ENCODE results near the gene IPO9. TPM values are rescaled to one million over a fixed set of nuclear protein-coding genes. Genes with fewer than 3 reads are reported as not detected.

The IPO9 gene
- total RNA-seq, 1 donor from 2014 or later: 9.3 TPM

- intact Hi-C loops (cut with DNase I): no loop called here
- H3K27ac ChIP-seq: peak overlapping the region in 1 of 2 donors; percentile 22
- H3K4me1 ChIP-seq: no peaks in the 10 kb centered on the region
- H3K27me3 ChIP-seq: no peaks in the 10 kb centered on the region
- no peak for DNase-seq (ENCODE audit: low spot score in 2 of 2)
- no peak for TF ChIP-seq CTCF (IDR thresholded peaks at IDR 0.05)
- H3K4me3 ChIP-seq: no peak overlapping the region
- H3K9me3 ChIP-seq: no peaks in the 10 kb centered on the region
- peaks cover 71 to 81% of the 10 kb centered on the region in 2 donors for H3K36me3 ChIP-seq
Measured at GRCh38 chr1:201820413-201820812, 8.5 kb upstream of the IPO9 start.

- Histone ChIP-seq H3K36me3 (peaks cover 31 to 34% of the 10 kb centered on the region in 2 donors), H3K4me3 (no peak overlapping the region), H3K4me1 (peaks cover 3 to 11% of the 10 kb centered on the region in 2 donors), H3K9me3 (no peaks in the 10 kb centered on the region), H3K27ac (peak overlapping the region in 1 of 2 donors; percentile 58), H3K27me3 (no peaks in the 10 kb centered on the region)
- TF ChIP-seq CTCF (IDR thresholded peaks at IDR 0.05): no peak
- intact Hi-C loops (cut with DNase I): no loop called here
- DNase-seq (ENCODE audit: low spot score in 2 of 2): no peak
Measured at GRCh38 chr1:201825245-201825644, 3.7 kb upstream of the IPO9 start.

- H3K9me3 ChIP-seq: no peaks in the 10 kb centered on the region
- TF ChIP-seq CTCF (IDR thresholded peaks at IDR 0.05): no peak
- H3K27ac ChIP-seq: peak overlapping the region in 1 of 2 donors; percentile 56
- peaks cover 3 to 20% of the 10 kb centered on the region in 2 donors for H3K4me1 ChIP-seq
- H3K36me3 ChIP-seq: peaks cover 15 to 19% of the 10 kb centered on the region in 2 donors
- no peak for DNase-seq (ENCODE audit: low spot score in 2 of 2)
- H3K4me3 ChIP-seq: no peak overlapping the region
- no peaks in the 10 kb centered on the region for H3K27me3 ChIP-seq
- intact Hi-C loops (cut with DNase I): no loop called here
Measured at GRCh38 chr1:201826830-201827229, 2.1 kb upstream of the IPO9 start.

GRCh38 chr1:201827321-201828216 lies 1.4 kb upstream of the IPO9 start:
- Histone ChIP-seq H3K36me3 (peaks cover 8 to 11% of the 10 kb centered on the region in 2 donors), H3K27ac (peak overlapping the region in 1 of 2 donors; percentile 56), H3K4me1 (peaks cover 3 to 24% of the 10 kb centered on the region in 2 donors), H3K27me3 (no peaks in the 10 kb centered on the region), H3K9me3 (no peaks in the 10 kb centered on the region), H3K4me3 (no peak overlapping the region)
- DNase-seq (ENCODE audit: low spot score in 2 of 2): no peak
- no peak for TF ChIP-seq CTCF (IDR thresholded peaks at IDR 0.05)
- intact Hi-C loops (cut with DNase I): loop anchor here (2.0 kb wide), 1 partner anchor 61 kb away; the partner anchor contains the start of gene SHISA4

GRCh38 chr1:201828217-201828819 lies 639 bp upstream of the IPO9 start:
- no peaks in the 10 kb centered on the region for H3K9me3 ChIP-seq
- H3K27me3 ChIP-seq: no peaks in the 10 kb centered on the region
- H3K4me3 ChIP-seq: peak overlapping the region; percentile 64 to 84
- intact Hi-C loops (cut with DNase I): loop anchor here (2.0 kb wide), 1 partner anchor 60 kb away; the partner anchor contains the start of gene SHISA4
- DNase-seq (ENCODE audit: low spot score in 2 of 2): no peak
- no peak overlapping the region for H3K27ac ChIP-seq
- peaks cover 1 to 5% of the 10 kb centered on the region in 2 donors for H3K36me3 ChIP-seq
- no peak for TF ChIP-seq CTCF (IDR thresholded peaks at IDR 0.05)
- H3K4me1 ChIP-seq: peaks cover 3 to 25% of the 10 kb centered on the region in 2 donors
